Measurements from ENCODE around the gene CCL21. TPM values are rescaled to one million over a fixed set of nuclear protein-coding genes. Genes with fewer than 3 reads are reported as not detected.

CCL21 gene
- total and polyA plus RNA-seq, 10 of the 15 experiments (the other 5 are each of a cell fraction or from before 2014, with no cell fraction given) = 0.26 TPM; not detected in 9

DNA sequence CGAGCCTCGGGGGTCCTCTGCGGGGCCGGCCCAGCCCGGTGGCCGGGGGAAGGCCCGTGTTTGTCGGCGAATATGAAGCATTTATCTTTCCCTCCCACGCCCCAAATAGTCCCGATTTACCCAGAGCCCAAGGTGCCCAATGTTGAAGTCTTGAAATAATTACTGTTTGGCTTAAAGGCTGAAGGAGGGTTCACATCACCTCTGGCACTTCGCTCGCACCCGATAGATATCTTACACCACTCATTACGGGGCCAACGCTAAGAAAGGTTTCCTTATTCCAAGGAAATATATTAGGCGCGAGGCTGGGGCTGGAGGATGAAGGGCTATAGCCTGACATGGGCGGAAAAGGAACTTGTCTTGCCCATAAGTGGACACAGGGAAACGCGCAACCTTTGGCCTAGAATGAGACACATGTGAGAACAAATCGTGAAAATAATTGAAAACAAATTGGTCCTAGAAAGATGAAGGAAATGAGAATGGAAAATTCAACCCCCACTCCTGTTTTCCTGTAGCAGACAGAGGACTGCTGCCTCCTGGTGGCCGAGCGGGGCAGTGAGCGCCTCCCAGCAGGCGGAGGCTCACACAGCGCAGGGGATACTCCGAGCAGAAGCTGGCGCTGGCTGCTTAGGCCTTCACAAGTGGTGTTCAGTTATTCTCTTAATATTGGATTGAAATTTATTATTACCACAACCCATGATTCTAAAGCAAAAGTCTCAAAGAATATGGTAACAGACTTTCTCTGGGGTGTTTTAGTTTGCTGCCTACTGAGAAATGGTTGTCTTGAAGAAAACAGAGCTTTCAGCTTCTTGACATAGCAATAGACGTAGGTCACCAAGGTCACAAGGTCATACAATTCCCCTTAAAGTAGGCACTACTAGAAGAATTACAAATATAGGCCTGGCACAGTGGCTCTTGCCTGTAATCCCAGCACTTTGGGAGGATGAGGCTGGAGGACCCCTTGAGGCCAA, 7.9 kb downstream of the CCL21 start:
- no peak overlapping the region for H3K9ac ChIP-seq (ENCODE audit: control insufficient read depth, insufficient read depth, low read length)
- H3K27ac ChIP-seq (ENCODE audit: control insufficient read depth, insufficient read depth) = no peak overlapping the region
- H3K27me3 ChIP-seq (replicated peaks in 1 of 2; ENCODE audit: control insufficient read depth in 2 of 2, insufficient read depth in 2 of 2, low read length in 1 of 2) = peaks cover 0 to 15% of the 10 kb centered on the region in 2 experiments; a peak in 3 of 4 replicates
- H3K9me3 ChIP-seq (replicated peaks; ENCODE audit: control insufficient read depth, insufficient read depth, low read length) = no peaks in the 10 kb centered on the region
- DNase-seq (ENCODE audit: low read depth, low spot score) (no peak), ATAC-seq (peak; percentile 96), FAIRE-seq (peak; percentile 41)
- H3K4me1 ChIP-seq (ENCODE audit: control insufficient read depth, insufficient read depth, low read length) = no peaks in the 10 kb centered on the region
- RAD21 ChIA-PET (ENCODE audit: unreplicated experiment) = interaction anchor here (0.5 to 1.3 kb wide), 3 partner anchors 16 to 64 kb away, joined by 3 to 7 read pairs (median 4); partner anchors contain the start of gene SIGMAR1
- H4K20me1 ChIP-seq (ENCODE audit: control insufficient read depth, insufficient read depth) = no peaks in the 10 kb centered on the region
- 1% methylated on average over 30 of the region's 30 CpGs for WGBS (ENCODE audit: insufficient coverage, insufficient replicate concordance, low lambda C conversion rate, missing lambda C conversion rate)
- SMC1A ChIA-PET (ENCODE audit: uncharacterized antibody, unreplicated experiment) = interaction anchor here (0.6 to 1.6 kb wide), 6 partner anchors 9 to 82 kb away, joined by 3 to 4 read pairs (median 3); partner anchors contain the start of genes DCTN3 and SIGMAR1
- H3K4me3 ChIP-seq = no peak overlapping the region
- in situ Hi-C loops (cut with MboI) = no loop called here
- POLR2A ChIA-PET = no interaction called here
- H3K36me3 ChIP-seq (ENCODE audit: control insufficient read depth in 2 of 2, insufficient read depth in 2 of 2, low read length in 1 of 2) = no peaks in the 10 kb centered on the region
- BruUV-seq (replicated peaks) = no TSS peak
- no peak overlapping the region; the same call in none of the 2 replicates for H2AFZ ChIP-seq (ENCODE audit: control insufficient read depth, low read depth, low read length)
- H3K79me2 ChIP-seq (ENCODE audit: control insufficient read depth, insufficient read depth, low read length) = no peaks in the 10 kb centered on the region
- peak overlapping the region; percentile 75 for H3K4me2 ChIP-seq (ENCODE audit: control insufficient read depth, insufficient read depth)
- intact Hi-C loops (cut with micrococcal nuclease; ENCODE audit: unreplicated experiment) = loop anchor here (1.0 to 2.0 kb wide), 2 partner anchors 27 to 87 kb away; no protein-coding TSS in a partner anchor
- CTCF ChIA-PET = interaction anchor here (0.6 to 2.6 kb wide), 33 partner anchors 8 to 1476 kb away, joined by 3 to 23 read pairs (median 4); partner anchors contain the start of genes CCL19, CCL27, DCTN3 and GALT
- TF ChIP-seq RUNX3 (IDR thresholded peaks at IDR 0.05; ENCODE audit: low read length) = no peak
- TF ChIP-seq PKNOX1 (IDR thresholded peaks at IDR 0.05) = no peak
- TF ChIP-seq SMC3 (IDR thresholded peaks at IDR 0.05; ENCODE audit: borderline replicate concordance, low read length) = peak; percentile 94
- TF ChIP-seq YY1 (IDR thresholded peaks at IDR 0.05; ENCODE audit: low read depth, low read length) = peak; percentile 80
- peak; percentile 87 for TF ChIP-seq RAD21 (IDR thresholded peaks at IDR 0.05; ENCODE audit: insufficient read depth, low read depth, low read length)
- TF ChIP-seq SRF (IDR thresholded peaks at IDR 0.05; ENCODE audit: low read depth in 2 of 2, low read length in 2 of 2) = peak; percentile 83 to 88
- TF ChIP-seq STAT1 (conservative IDR thresholded peaks at IDR 0.05) = no peak
- TF ChIP-seq RFX5 (IDR thresholded peaks at IDR 0.05; ENCODE audit: low read depth, low read length) = no peak
- TF ChIP-seq TCF12 (IDR thresholded peaks at IDR 0.05; ENCODE audit: low read depth, low read length) = no peak
- TF ChIP-seq, protein P1, sequence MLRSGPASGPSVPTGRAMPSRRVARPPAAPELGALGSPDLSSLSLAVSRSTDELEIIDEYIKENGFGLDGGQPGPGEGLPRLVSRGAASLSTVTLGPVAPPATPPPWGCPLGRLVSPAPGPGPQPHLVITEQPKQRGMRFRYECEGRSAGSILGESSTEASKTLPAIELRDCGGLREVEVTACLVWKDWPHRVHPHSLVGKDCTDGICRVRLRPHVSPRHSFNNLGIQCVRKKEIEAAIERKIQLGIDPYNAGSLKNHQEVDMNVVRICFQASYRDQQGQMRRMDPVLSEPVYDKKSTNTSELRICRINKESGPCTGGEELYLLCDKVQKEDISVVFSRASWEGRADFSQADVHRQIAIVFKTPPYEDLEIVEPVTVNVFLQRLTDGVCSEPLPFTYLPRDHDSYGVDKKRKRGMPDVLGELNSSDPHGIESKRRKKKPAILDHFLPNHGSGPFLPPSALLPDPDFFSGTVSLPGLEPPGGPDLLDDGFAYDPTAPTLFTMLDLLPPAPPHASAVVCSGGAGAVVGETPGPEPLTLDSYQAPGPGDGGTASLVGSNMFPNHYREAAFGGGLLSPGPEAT (IDR thresholded peaks at IDR 0.05; ENCODE audit: low read depth) = no peak
- peak; percentile 61; the same call in 1 of the 2 replicates for TF ChIP-seq CHD2 (IDR thresholded peaks at IDR 0.05; ENCODE audit: borderline replicate concordance, low read depth, low read length)
- no peak for TF ChIP-seq SP1 (IDR thresholded peaks at IDR 0.05; ENCODE audit: low read depth, low read length)
- TF ChIP-seq, protein P2, sequence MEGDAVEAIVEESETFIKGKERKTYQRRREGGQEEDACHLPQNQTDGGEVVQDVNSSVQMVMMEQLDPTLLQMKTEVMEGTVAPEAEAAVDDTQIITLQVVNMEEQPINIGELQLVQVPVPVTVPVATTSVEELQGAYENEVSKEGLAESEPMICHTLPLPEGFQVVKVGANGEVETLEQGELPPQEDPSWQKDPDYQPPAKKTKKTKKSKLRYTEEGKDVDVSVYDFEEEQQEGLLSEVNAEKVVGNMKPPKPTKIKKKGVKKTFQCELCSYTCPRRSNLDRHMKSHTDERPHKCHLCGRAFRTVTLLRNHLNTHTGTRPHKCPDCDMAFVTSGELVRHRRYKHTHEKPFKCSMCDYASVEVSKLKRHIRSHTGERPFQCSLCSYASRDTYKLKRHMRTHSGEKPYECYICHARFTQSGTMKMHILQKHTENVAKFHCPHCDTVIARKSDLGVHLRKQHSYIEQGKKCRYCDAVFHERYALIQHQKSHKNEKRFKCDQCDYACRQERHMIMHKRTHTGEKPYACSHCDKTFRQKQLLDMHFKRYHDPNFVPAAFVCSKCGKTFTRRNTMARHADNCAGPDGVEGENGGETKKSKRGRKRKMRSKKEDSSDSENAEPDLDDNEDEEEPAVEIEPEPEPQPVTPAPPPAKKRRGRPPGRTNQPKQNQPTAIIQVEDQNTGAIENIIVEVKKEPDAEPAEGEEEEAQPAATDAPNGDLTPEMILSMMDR (IDR thresholded peaks at IDR 0.05 in 2 of 3, conservative IDR thresholded peaks at IDR 0.05 in 1 of 3; ENCODE audit: control insufficient read depth in 2 of 3, extremely low read depth in 1 of 3, insufficient read depth in 1 of 3, low read depth in 3 of 3, low read length in 3 of 3) = peak; percentile 94 to 98 (median 98)
- no peak for TF ChIP-seq CBFB (IDR thresholded peaks at IDR 0.05; ENCODE audit: low read depth)
- no peak for TF ChIP-seq ATF7 (IDR thresholded peaks at IDR 0.05; ENCODE audit: low read depth)
- 0 out of 2 replicates have a peak, but pooled peaks have one; percentile 40 for TF ChIP-seq EED (IDR thresholded peaks at IDR 0.05; ENCODE audit: low read depth)
- TF ChIP-seq ZSCAN29 (IDR thresholded peaks at IDR 0.05) = no peak
- TF ChIP-seq, protein P3, sequence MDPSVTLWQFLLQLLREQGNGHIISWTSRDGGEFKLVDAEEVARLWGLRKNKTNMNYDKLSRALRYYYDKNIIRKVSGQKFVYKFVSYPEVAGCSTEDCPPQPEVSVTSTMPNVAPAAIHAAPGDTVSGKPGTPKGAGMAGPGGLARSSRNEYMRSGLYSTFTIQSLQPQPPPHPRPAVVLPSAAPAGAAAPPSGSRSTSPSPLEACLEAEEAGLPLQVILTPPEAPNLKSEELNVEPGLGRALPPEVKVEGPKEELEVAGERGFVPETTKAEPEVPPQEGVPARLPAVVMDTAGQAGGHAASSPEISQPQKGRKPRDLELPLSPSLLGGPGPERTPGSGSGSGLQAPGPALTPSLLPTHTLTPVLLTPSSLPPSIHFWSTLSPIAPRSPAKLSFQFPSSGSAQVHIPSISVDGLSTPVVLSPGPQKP (IDR thresholded peaks at IDR 0.05; ENCODE audit: low read depth, low read length) = peak; percentile 17; the same call in 1 of the 2 replicates
